GM23338 (cell line): Measurements from ENCODE around the gene PCDHGA9. TPM values are rescaled to one million over a fixed set of nuclear protein-coding genes. Genes with fewer than 3 reads are reported as not detected.
"Not testable (repeated sequence)": the region's sequence is repeated elsewhere in the genome, so short reads cannot be mapped to it uniquely, and the experiment has no call there.

Experiments
- ATAC-seq: fragments of 200-7000 bp; cut with Tn5 transposase; 3 replicates; pipeline ENCODE4 v1.9.1; 2020
- DNase-seq: peaks from one replicate; pipeline ENCODE4 v3.0.0-alpha.2; 2015; ENCODE audit warnings: low spot score
- H2AFZ ChIP-seq: fragments of 200-600 bp; sonication (generic); 2 replicates; pipeline ENCODE4 v1.8.0; 2016; ENCODE audit warnings: antibody characterized with exemption, mild to moderate bottlenecking, moderate library complexity
- H3F3A ChIP-seq: fragments of 200-600 bp; sonication (generic); replicated peaks from 2 replicates; pipeline ENCODE4 v1.8.0; 2017; ENCODE audit warnings: antibody characterized with exemption, mixed run types, low read depth
- H3K27ac ChIP-seq: fragments of 200-600 bp; sonication (generic); 2 replicates; pipeline ENCODE4 v1.6.1; 2016; ENCODE audit warnings: low read depth
- H3K27me3 ChIP-seq: fragments of 200-600 bp; sonication (generic); 2 replicates; pipeline ENCODE4 v1.8.0; 2016; ENCODE audit warnings: mild to moderate bottlenecking, mixed run types, moderate library complexity; ENCODE audit not compliant: insufficient read depth
- H3K36me3 ChIP-seq: fragments of 200-600 bp; sonication (generic); 2 replicates; pipeline ENCODE4 v1.8.0; 2016; ENCODE audit warnings: mild to moderate bottlenecking; ENCODE audit not compliant: insufficient read depth
- H3K4me1 ChIP-seq: fragments of 200-600 bp; sonication (generic); 2 replicates; pipeline ENCODE4 v1.8.0; 2016; ENCODE audit warnings: mild to moderate bottlenecking, moderate library complexity; ENCODE audit not compliant: insufficient read depth
- H3K4me2 ChIP-seq: fragments of 200-600 bp; sonication (generic); 2 replicates; pipeline ENCODE4 v1.7.1; 2017; ENCODE audit warnings: mixed run types
- H3K4me3 ChIP-seq: fragments of 200-600 bp; sonication (generic); 2 replicates; pipeline ENCODE4 v1.6.1; 2016; ENCODE audit warnings: mixed run types
- H3K79me2 ChIP-seq: fragments of 200-600 bp; sonication (generic); replicated peaks from 2 replicates; pipeline ENCODE4 v1.8.0; 2017; ENCODE audit warnings: mild to moderate bottlenecking; ENCODE audit not compliant: insufficient read depth
- H3K9me2 ChIP-seq: fragments of 200-600 bp; sonication (generic); 2 replicates; pipeline ENCODE4 v1.8.0; 2017; ENCODE audit not compliant: insufficient read depth
- H4K20me1 ChIP-seq: fragments of 200-600 bp; sonication (generic); replicated peaks from 2 replicates; pipeline ENCODE4 v1.8.0; 2017; ENCODE audit warnings: mild to moderate bottlenecking; ENCODE audit not compliant: insufficient read depth
- H3K27ac Mint-ChIP-seq: 2 replicates; pipeline ENCODE4 v1.8.0; 2020; ENCODE audit warnings: inconsistent platforms, mild to moderate bottlenecking, moderate library complexity, mixed read lengths
- H3K27me3 Mint-ChIP-seq: 3 replicates; pipeline ENCODE4 v1.8.0; 2022; ENCODE audit warnings: low read depth, mild to moderate bottlenecking, moderate library complexity, mixed read lengths, inconsistent platforms; ENCODE audit not compliant: insufficient read depth, poor library complexity
- H3K36me3 Mint-ChIP-seq: 3 replicates; pipeline ENCODE4 v1.8.0; 2021; ENCODE audit warnings: low read depth, mild to moderate bottlenecking, inconsistent platforms, moderate library complexity, mixed read lengths
- H3K4me1 Mint-ChIP-seq: 3 replicates; pipeline ENCODE4 v1.8.0; 2020; ENCODE audit warnings: mild to moderate bottlenecking, inconsistent platforms, mixed read lengths
- H3K4me3 Mint-ChIP-seq: 3 replicates; pipeline ENCODE4 v1.8.0; 2021; ENCODE audit warnings: moderate library complexity, mild to moderate bottlenecking, inconsistent platforms, mixed read lengths
- H3K9me3 Mint-ChIP-seq: 3 replicates; pipeline ENCODE4 v1.8.0; 2020; ENCODE audit warnings: moderate library complexity, mild to moderate bottlenecking, inconsistent platforms, mixed read lengths
- EZH2phosphoT487 ChIP-seq: fragments of 200-600 bp; sonication (generic); IDR thresholded peaks from one replicate; pipeline ENCODE4 v1.8.1; 2018; ENCODE audit warnings: antibody characterized with exemption; ENCODE audit not compliant: unreplicated experiment
- ZNF462 ChIP-seq: fragments of 250-450 bp; sonication (Bioruptor Pico); IDR thresholded peaks from 2 replicates; pipeline ENCODE4 v1.5.0; 2020; ENCODE audit warnings: mild to moderate bottlenecking, moderate library complexity
- polyA plus RNA-seq: library from polyadenylated mRNA; unstranded; fragments of >200 nt; fragmentation: Nextera tagmentation; extraction: Ambion mirVana; gene quantifications from 2 replicates; pipeline ENCODE4 v1.2.1, GENCODE V29; 2016
- total RNA-seq: library from RNA; depleted of rRNA; stranded (reverse); fragments of >200 nt; shearing (Covaris generic); gene quantifications from 2 replicates; pipeline ENCODE4 v1.2.3, GENCODE V29; 2014

The PCDHGA9 gene
- total and polyA plus RNA-seq, 2 experiments from 2014 or later, result 0.50 to 5.5 TPM

DNA sequence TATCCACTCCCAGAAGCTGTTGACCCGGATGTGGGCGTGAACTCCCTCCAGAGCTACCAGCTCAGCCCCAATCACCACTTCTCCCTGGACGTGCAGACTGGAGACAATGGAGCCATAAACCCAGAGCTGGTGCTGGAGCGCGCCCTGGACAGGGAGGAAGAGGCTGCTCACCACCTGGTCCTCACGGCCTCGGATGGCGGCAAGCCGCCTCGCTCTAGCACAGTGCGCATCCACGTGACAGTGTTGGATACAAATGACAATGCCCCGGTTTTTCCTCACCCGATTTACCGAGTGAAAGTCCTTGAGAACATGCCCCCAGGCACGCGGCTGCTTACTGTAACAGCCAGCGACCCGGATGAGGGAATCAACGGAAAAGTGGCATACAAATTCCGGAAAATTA, 9.3 kb upstream of the PCDHGA9 start (continued):
- TF ChIP-seq ZNF462 (CRISPR knock-in tag) (no peak), EZH2phosphoT487 (no peak)

GRCh38 chr5:141394401-141395187, 8.0 kb upstream of the PCDHGA9 start:
- H3K4me3 Mint-ChIP-seq, H4K20me1 ChIP-seq, H3K9me2 ChIP-seq, H3K27ac Mint-ChIP-seq, H3K27me3 ChIP-seq, H3K4me1 ChIP-seq, DNase-seq, H3K4me1 Mint-ChIP-seq, H2AFZ ChIP-seq, H3K27ac ChIP-seq, H3K79me2 ChIP-seq, H3K4me3 ChIP-seq, H3F3A ChIP-seq, H3K4me2 ChIP-seq, ATAC-seq: not testable (repeated sequence)
- peaks cover 81% of the 10 kb centered on the region for H3K36me3 Mint-ChIP-seq
- H3K9me3 Mint-ChIP-seq, result peaks cover 87% of the 10 kb centered on the region
- peaks cover 12% of the 10 kb centered on the region; the same call in 1 of the 2 replicates for H3K36me3 ChIP-seq
- H3K27me3 Mint-ChIP-seq, result peaks cover 11% of the 10 kb centered on the region
